HG03521 (cell line): ENCODE results near the gene OBSCN.

Experiments
- ATAC-seq: cut with Tn5 transposase; IDR thresholded peaks from one replicate; pipeline ENCODE4 v1.9.1; 2021; ENCODE audit warnings: mild to moderate bottlenecking, moderate library complexity; ENCODE audit not compliant: unreplicated experiment

OBSCN gene

GRCh38 chr1:228428412-228428811 is 220.6 kb downstream of the OBSCN start:
- ATAC-seq: no peak
